ENCODE results near the gene NT5C3B. TPM values are rescaled to one million over a fixed set of nuclear protein-coding genes. Genes with fewer than 3 reads are reported as not detected.

NT5C3B gene
- polyA plus RNA-seq, 1 of the 3 experiments (the other 2 are of a cell fraction) = 87.4 TPM

GRCh38 chr17:41786227-41787020 lies 49.6 kb downstream of the NT5C3B start, which contains the start of gene JUP (continued):
- no peak for TF ChIP-seq USF1 (IDR thresholded peaks at IDR 0.05; ENCODE audit: borderline replicate concordance, low read depth)
- TF ChIP-seq RAD21 (IDR thresholded peaks at IDR 0.05; ENCODE audit: low read length) = no peak
- TF ChIP-seq JUND (IDR thresholded peaks at IDR 0.05) = no peak
- TF ChIP-seq USF2 (IDR thresholded peaks at IDR 0.05; ENCODE audit: borderline replicate concordance, low read depth, low read length) = no peak
- TF ChIP-seq, protein P1, sequence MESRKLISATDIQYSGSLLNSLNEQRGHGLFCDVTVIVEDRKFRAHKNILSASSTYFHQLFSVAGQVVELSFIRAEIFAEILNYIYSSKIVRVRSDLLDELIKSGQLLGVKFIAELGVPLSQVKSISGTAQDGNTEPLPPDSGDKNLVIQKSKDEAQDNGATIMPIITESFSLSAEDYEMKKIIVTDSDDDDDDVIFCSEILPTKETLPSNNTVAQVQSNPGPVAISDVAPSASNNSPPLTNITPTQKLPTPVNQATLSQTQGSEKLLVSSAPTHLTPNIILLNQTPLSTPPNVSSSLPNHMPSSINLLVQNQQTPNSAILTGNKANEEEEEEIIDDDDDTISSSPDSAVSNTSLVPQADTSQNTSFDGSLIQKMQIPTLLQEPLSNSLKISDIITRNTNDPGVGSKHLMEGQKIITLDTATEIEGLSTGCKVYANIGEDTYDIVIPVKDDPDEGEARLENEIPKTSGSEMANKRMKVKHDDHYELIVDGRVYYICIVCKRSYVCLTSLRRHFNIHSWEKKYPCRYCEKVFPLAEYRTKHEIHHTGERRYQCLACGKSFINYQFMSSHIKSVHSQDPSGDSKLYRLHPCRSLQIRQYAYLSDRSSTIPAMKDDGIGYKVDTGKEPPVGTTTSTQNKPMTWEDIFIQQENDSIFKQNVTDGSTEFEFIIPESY (IDR thresholded peaks at IDR 0.05; ENCODE audit: borderline replicate concordance, low read depth) = no peak
- TF ChIP-seq NFIC (IDR thresholded peaks at IDR 0.05; ENCODE audit: borderline replicate concordance) = no peak
- TF ChIP-seq RFX5 (IDR thresholded peaks at IDR 0.05; ENCODE audit: low read length) = peak; percentile 79
- no peak for TF ChIP-seq EP300 (IDR thresholded peaks at IDR 0.05; ENCODE audit: borderline replicate concordance in 1 of 2, low read depth in 1 of 2, low read length in 1 of 2)
- TF ChIP-seq, protein P2, sequence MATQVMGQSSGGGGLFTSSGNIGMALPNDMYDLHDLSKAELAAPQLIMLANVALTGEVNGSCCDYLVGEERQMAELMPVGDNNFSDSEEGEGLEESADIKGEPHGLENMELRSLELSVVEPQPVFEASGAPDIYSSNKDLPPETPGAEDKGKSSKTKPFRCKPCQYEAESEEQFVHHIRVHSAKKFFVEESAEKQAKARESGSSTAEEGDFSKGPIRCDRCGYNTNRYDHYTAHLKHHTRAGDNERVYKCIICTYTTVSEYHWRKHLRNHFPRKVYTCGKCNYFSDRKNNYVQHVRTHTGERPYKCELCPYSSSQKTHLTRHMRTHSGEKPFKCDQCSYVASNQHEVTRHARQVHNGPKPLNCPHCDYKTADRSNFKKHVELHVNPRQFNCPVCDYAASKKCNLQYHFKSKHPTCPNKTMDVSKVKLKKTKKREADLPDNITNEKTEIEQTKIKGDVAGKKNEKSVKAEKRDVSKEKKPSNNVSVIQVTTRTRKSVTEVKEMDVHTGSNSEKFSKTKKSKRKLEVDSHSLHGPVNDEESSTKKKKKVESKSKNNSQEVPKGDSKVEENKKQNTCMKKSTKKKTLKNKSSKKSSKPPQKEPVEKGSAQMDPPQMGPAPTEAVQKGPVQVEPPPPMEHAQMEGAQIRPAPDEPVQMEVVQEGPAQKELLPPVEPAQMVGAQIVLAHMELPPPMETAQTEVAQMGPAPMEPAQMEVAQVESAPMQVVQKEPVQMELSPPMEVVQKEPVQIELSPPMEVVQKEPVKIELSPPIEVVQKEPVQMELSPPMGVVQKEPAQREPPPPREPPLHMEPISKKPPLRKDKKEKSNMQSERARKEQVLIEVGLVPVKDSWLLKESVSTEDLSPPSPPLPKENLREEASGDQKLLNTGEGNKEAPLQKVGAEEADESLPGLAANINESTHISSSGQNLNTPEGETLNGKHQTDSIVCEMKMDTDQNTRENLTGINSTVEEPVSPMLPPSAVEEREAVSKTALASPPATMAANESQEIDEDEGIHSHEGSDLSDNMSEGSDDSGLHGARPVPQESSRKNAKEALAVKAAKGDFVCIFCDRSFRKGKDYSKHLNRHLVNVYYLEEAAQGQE (IDR thresholded peaks at IDR 0.05; ENCODE audit: low read depth, low read length) = no peak
- TF ChIP-seq, protein P3, sequence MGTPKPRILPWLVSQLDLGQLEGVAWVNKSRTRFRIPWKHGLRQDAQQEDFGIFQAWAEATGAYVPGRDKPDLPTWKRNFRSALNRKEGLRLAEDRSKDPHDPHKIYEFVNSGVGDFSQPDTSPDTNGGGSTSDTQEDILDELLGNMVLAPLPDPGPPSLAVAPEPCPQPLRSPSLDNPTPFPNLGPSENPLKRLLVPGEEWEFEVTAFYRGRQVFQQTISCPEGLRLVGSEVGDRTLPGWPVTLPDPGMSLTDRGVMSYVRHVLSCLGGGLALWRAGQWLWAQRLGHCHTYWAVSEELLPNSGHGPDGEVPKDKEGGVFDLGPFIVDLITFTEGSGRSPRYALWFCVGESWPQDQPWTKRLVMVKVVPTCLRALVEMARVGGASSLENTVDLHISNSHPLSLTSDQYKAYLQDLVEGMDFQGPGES (IDR thresholded peaks at IDR 0.05; ENCODE audit: low read depth, low read length) = peak; percentile 94

Measured in SK-N-SH (cell line).